IMR-90 (cell line): ENCODE data around the gene HS6ST3. TPM values are rescaled to one million over a fixed set of nuclear protein-coding genes. Genes with fewer than 3 reads are reported as not detected.

Experiments used
- ATAC-seq: fragments of 200-7000 bp; cut with Tn5 transposase; 2 replicates; pipeline ENCODE4 v1.9.1; 2020; ENCODE audit warnings: low read depth, mild to moderate bottlenecking, moderate library complexity
- BruUV-seq: library from RNA; stranded (reverse); fragments of 400-500 nt; replicated peaks from 2 replicates; lab custom pipeline; 2021; lab: Mats Ljungman, UMichigan
- CTCF ChIA-PET: fragments of 300-600 bp; formaldehyde crosslinking; extraction: SDS; loops from one replicate; lab custom pipeline; 2021; ENCODE audit warnings: antibody characterized with exemption; lab: Yijun Ruan, JAX
- POLR2A ChIA-PET: fragments of 300-600 bp; sonication (Branson Sonifier 250); formaldehyde crosslinking; loops from one replicate; lab custom pipeline; 2022; ENCODE audit warnings: antibody characterized with exemption; ENCODE audit not compliant: unreplicated experiment; lab: Charles Lee
- DNase-seq: peaks from one replicate; pipeline ENCODE4 v3.0.0; 2013
- H2AFZ ChIP-seq: replicated peaks from 2 replicates; pipeline ENCODE3; 2013; ENCODE audit warnings: low read length, mild to moderate bottlenecking; ENCODE audit not compliant: poor library complexity
- H2AK5ac ChIP-seq: 2 replicates; pipeline ENCODE4 v1.6.1; 2013; ENCODE audit warnings: low read depth, low read length, inconsistent platforms
- H2AK9ac ChIP-seq: replicated peaks from 2 replicates; pipeline ENCODE3; 2013; ENCODE audit warnings: mild to moderate bottlenecking, low read depth, low read length, moderate library complexity; ENCODE audit not compliant: poor library complexity
- H2BK120ac ChIP-seq: 2 replicates; pipeline ENCODE4 v1.6.1; 2013; ENCODE audit warnings: low read depth, low read length, inconsistent platforms
- H2BK15ac ChIP-seq: 3 replicates; pipeline ENCODE4 v1.6.1; 2013; ENCODE audit warnings: low read depth, low read length, inconsistent platforms
- H2BK20ac ChIP-seq: 2 replicates; pipeline ENCODE4 v1.6.1; 2013; ENCODE audit warnings: low read depth, mild to moderate bottlenecking, inconsistent platforms, low read length, moderate library complexity
- H2BK5ac ChIP-seq: 2 replicates; pipeline ENCODE4 v1.6.1; 2013; ENCODE audit warnings: mild to moderate bottlenecking, low read depth, low read length, inconsistent platforms; ENCODE audit not compliant: poor library complexity, severe bottlenecking
- H3K14ac ChIP-seq: replicated peaks from 2 replicates; pipeline ENCODE4 v1.6.1; 2013; ENCODE audit warnings: low read depth, low read length, inconsistent platforms
- H3K18ac ChIP-seq: 2 replicates; pipeline ENCODE4 v1.6.1; 2013; ENCODE audit warnings: low read depth, low read length, control low read depth
- H3K23ac ChIP-seq: 2 replicates; pipeline ENCODE4 v1.6.1; 2013; ENCODE audit warnings: low read depth, low read length, inconsistent platforms
- H3K27ac ChIP-seq: 2 replicates; pipeline ENCODE4 v1.5.1; 2013; ENCODE audit warnings: mild to moderate bottlenecking, control low read depth, low read length; ENCODE audit not compliant: insufficient read depth
- H3K27me3 ChIP-seq: 2 replicates; pipeline ENCODE4 v1.6.1; 2013; ENCODE audit warnings: low read length; ENCODE audit not compliant: control insufficient read depth, insufficient read depth
- H3K36me3 ChIP-seq: 2 replicates; pipeline ENCODE4 v1.6.1; 2013; ENCODE audit warnings: low read length, mixed read lengths; ENCODE audit not compliant: control insufficient read depth, insufficient read depth
- H3K4ac ChIP-seq: 2 replicates; pipeline ENCODE4 v1.6.1; 2013; ENCODE audit warnings: low read depth, low read length, inconsistent platforms
- H3K4me1 ChIP-seq: 2 replicates; pipeline ENCODE4 v1.6.1; 2013; ENCODE audit warnings: low read length, mixed read lengths; ENCODE audit not compliant: control insufficient read depth, insufficient read depth
- H3K4me2 ChIP-seq: 2 replicates; pipeline ENCODE4 v1.6.1; 2013; ENCODE audit warnings: low read depth, mild to moderate bottlenecking, control low read depth, low read length, moderate library complexity
- H3K4me3 ChIP-seq: 2 replicates; pipeline ENCODE4 v1.5.1; 2013; ENCODE audit warnings: low read depth, mild to moderate bottlenecking, control low read depth, low read length, moderate library complexity; ENCODE audit not compliant: insufficient read depth
- H3K56ac ChIP-seq: 2 replicates; pipeline ENCODE4 v1.6.1; 2013; ENCODE audit warnings: low read length, inconsistent platforms; ENCODE audit not compliant: insufficient read depth; ENCODE audit errors: extremely low read depth
- H3K79me1 ChIP-seq, 2 experiments: 2 replicates each; pipeline ENCODE4 v1.6.1; 2013; ENCODE audit warnings: low read length in 2 of 2, inconsistent platforms in 1 of 2, low read depth in 1 of 2
- H3K9ac ChIP-seq: 2 replicates; pipeline ENCODE4 v1.6.1; 2013; ENCODE audit warnings: low read depth, low read length, control low read depth
- H3K9me1 ChIP-seq: 2 replicates; pipeline ENCODE4 v1.6.1; 2013; ENCODE audit warnings: low read length, inconsistent platforms; ENCODE audit not compliant: insufficient read depth
- H3K9me3 ChIP-seq: 2 replicates; pipeline ENCODE4 v1.6.1; 2013; ENCODE audit warnings: low read length; ENCODE audit not compliant: control insufficient read depth, insufficient read depth
- H4K20me1 ChIP-seq: 2 replicates; pipeline ENCODE4 v1.6.1; 2013; ENCODE audit warnings: low read length, inconsistent platforms; ENCODE audit not compliant: insufficient read depth
- H4K5ac ChIP-seq: 2 replicates; pipeline ENCODE4 v1.6.1; 2013; ENCODE audit warnings: mild to moderate bottlenecking, low read depth, low read length, control low read depth
- H4K8ac ChIP-seq, 2 experiments: 2 replicates each; pipeline ENCODE4 v1.6.1; 2013; ENCODE audit warnings: low read depth in 2 of 2, low read length in 2 of 2, control low read depth in 1 of 2, inconsistent platforms in 1 of 2
- H4K91ac ChIP-seq: 2 replicates; pipeline ENCODE4 v1.6.1; 2013; ENCODE audit warnings: low read depth, low read length, inconsistent platforms; ENCODE audit not compliant: insufficient read depth
- BHLHE40 ChIP-seq: fragments of 150-350 bp; IDR thresholded peaks from 2 replicates; pipeline ENCODE4 v1.6.1; 2016; ENCODE audit warnings: mild to moderate bottlenecking, low read depth, low read length
- CEBPB ChIP-seq: IDR thresholded peaks from 2 replicates; pipeline ENCODE4 v1.6.1; 2012; ENCODE audit warnings: low read depth, low read length, improper control_type of control experiment
- CHD1 ChIP-seq: IDR thresholded peaks from 2 replicates; pipeline ENCODE4 v1.6.1; 2012; ENCODE audit warnings: low read depth, low read length, improper control_type of control experiment
- CTCF ChIP-seq: conservative IDR thresholded peaks from 2 replicates; pipeline ENCODE4 v1.5.1; 2012; ENCODE audit warnings: mild to moderate bottlenecking, low read depth, low read length, improper control_type of control experiment
- FOS ChIP-seq: fragments of 150-350 bp; IDR thresholded peaks from 2 replicates; pipeline ENCODE4 v1.6.1; 2016; ENCODE audit warnings: low read depth, low read length
- MAFK ChIP-seq: IDR thresholded peaks from 2 replicates; pipeline ENCODE4 v1.6.1; 2012; ENCODE audit warnings: low read depth, low read length, improper control_type of control experiment
- MAZ ChIP-seq: IDR thresholded peaks from 2 replicates; pipeline ENCODE4 v1.6.1; 2012; ENCODE audit warnings: low read depth, mild to moderate bottlenecking, low read length, improper control_type of control experiment, moderate library complexity, borderline replicate concordance
- MXI1 ChIP-seq: IDR thresholded peaks from 2 replicates; pipeline ENCODE4 v1.6.1; 2012; ENCODE audit warnings: low read depth, mild to moderate bottlenecking, low read length, moderate library complexity, borderline replicate concordance
- NFE2L2 ChIP-seq: fragments of 150-350 bp; IDR thresholded peaks from 2 replicates; pipeline ENCODE4 v1.6.1; 2016; ENCODE audit warnings: low read depth, mild to moderate bottlenecking, low read length
- POLR2A ChIP-seq: IDR thresholded peaks from 2 replicates; pipeline ENCODE4 v1.6.1; 2012; ENCODE audit warnings: mild to moderate bottlenecking, low read depth, low read length
- RAD21 ChIP-seq: IDR thresholded peaks from 2 replicates; pipeline ENCODE4 v1.6.1; 2012; ENCODE audit warnings: low read length, improper control_type of control experiment
- RCOR1 ChIP-seq: IDR thresholded peaks from 2 replicates; pipeline ENCODE4 v1.6.1; 2012; ENCODE audit warnings: mild to moderate bottlenecking, low read length, improper control_type of control experiment; ENCODE audit not compliant: insufficient replicate concordance
- RFX5 ChIP-seq: IDR thresholded peaks from 2 replicates; pipeline ENCODE4 v1.8.0; 2012; ENCODE audit warnings: low read depth, mild to moderate bottlenecking, low read length, moderate library complexity
- SMC3 ChIP-seq: fragments of 150-350 bp; IDR thresholded peaks from 2 replicates; pipeline ENCODE4 v1.6.1; 2016; ENCODE audit warnings: low read depth, mild to moderate bottlenecking, antibody characterized with exemption, low read length, moderate library complexity
- WGBS, 2 experiments: methylation state at CpG; one replicate each; pipeline versions ENCODE4 v1.1.5 to v1.1.7; 2013; ENCODE audit warnings: missing lambda C conversion rate in 2 of 2; ENCODE audit not compliant: insufficient read length in 1 of 2; ENCODE audit errors: extremely low coverage in 2 of 2; 5-methylcytosine and 5-hydroxymethylcytosine counted together
- dilution Hi-C: fragments of 300-500 bp; cut with HindIII; formaldehyde crosslinking; loops from one replicate; pipeline ENCODE4 v1.14.3; 2018; ENCODE audit warnings: low sequenced_read_pairs; ENCODE audit not compliant: unreplicated experiment
- in situ Hi-C: fragments of 300-500 bp; cut with MboI; formaldehyde crosslinking; loops from 3 replicates; pipeline ENCODE4 v1.14.3; 2019; ENCODE audit warnings: low sequenced_read_pairs, inconsistent platforms, mixed read lengths
- intact Hi-C: fragments of 100-400 bp; cut with micrococcal nuclease; formaldehyde crosslinking; loops from 2 replicates; pipeline ENCODE4 v1.10.0; 2022
- polyA plus RNA-seq, 3 experiments: library from polyadenylated mRNA; depleted of rRNA; stranded (reverse); fragments of >200 nt; gene quantifications; 2 replicates each; pipeline ENCODE4 v1.2.3, GENCODE V29; 2012; ENCODE audit warnings: low replicate concordance in 1 of 3
- total RNA-seq: library from RNA; depleted of rRNA; stranded (reverse); fragments of >200 nt; gene quantifications from 2 replicates; pipeline ENCODE4 v1.2.3, GENCODE V29; 2012
- TF ChIP-seq, protein P1 (sequence below): fragments of 150-350 bp; IDR thresholded peaks from 2 replicates; pipeline ENCODE4 v1.6.1; 2016; ENCODE audit warnings: low read depth, mild to moderate bottlenecking, low read length, moderate library complexity, borderline replicate concordance
- TF ChIP-seq, protein P2 (sequence below): fragments of 150-350 bp; IDR thresholded peaks from 2 replicates; pipeline ENCODE4 v1.6.1; 2017; ENCODE audit warnings: mild to moderate bottlenecking, antibody characterized with exemption, low read length, low read depth

HS6ST3 gene
- total and polyA plus RNA-seq, 2 of the 4 experiments (the other 2 are of a cell fraction): not detected

DNA sequence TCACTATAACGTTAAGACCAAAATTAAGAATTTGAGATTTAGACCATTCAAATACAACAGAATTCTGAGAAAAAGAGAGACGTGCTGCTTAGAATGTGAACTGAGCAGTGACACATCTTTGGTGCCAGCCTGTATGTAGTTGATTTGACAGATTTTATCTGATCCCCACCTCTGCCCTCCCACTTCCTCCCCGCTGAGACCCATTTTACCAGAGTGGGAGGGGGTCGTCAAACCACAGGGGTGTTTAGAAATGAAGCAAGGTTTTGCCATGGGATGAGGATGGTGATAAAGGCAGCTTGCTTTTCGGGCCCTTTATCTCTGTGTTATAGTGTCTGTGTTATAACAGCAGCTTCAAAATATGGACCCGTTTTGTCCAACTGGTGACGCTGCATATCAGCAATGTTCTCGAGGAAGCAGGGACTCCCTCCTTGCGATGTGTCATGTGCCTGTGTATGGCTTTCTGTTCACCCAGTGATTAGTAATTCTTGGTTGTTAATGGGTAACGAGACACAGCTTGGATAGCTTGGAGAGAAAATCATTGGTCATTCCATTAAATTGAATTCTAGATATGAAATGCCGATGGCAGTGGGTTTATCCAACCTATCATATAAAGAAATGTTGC is 125.0 kb downstream of the HS6ST3 start:
- 63% methylated on average over 4 of the region's 11 CpGs; no CpG with 5 or more reads in 1 of the 2 experiments for WGBS, 2 experiments
- Histone ChIP-seq H2BK5ac (no peak overlapping the region), H3K4ac (no peak overlapping the region), H3K9me3 (peaks cover 2% of the 10 kb centered on the region; the same call in 1 of the 2 replicates), H3K56ac (no peak overlapping the region), H2BK120ac (no peak overlapping the region), H3K27me3 (no peaks in the 10 kb centered on the region), H2AFZ (no peak overlapping the region), H3K14ac (no peak overlapping the region), H3K23ac (no peak overlapping the region), H2BK15ac (no peak overlapping the region), H3K27ac (no peak overlapping the region), H4K20me1 (no peaks in the 10 kb centered on the region), H3K9me1 (no peaks in the 10 kb centered on the region), H3K79me1 (no peaks in the 10 kb centered on the region), H4K5ac (no peak overlapping the region), H3K18ac (no peak overlapping the region), H3K4me1 (no peaks in the 10 kb centered on the region), H4K91ac (no peak overlapping the region), H3K36me3 (no peaks in the 10 kb centered on the region), H2AK5ac (no peak overlapping the region), H3K9ac (no peak overlapping the region), H4K8ac (no peak overlapping the region), H3K4me2 (no peak overlapping the region), H3K4me3 (no peak overlapping the region), H2AK9ac (no peak overlapping the region), H2BK20ac (no peak overlapping the region)
- intact Hi-C loops (no loop called here), in situ Hi-C loops (no loop called here), dilution Hi-C loops (no loop called here)
- DNase-seq (no peak), ATAC-seq (no peak)
- POLR2A ChIA-PET: no interaction called here
- no TSS peak for BruUV-seq
- CTCF ChIA-PET: no interaction called here
- no peak for TF ChIP-seq RCOR1
- TF ChIP-seq, protein P1, sequence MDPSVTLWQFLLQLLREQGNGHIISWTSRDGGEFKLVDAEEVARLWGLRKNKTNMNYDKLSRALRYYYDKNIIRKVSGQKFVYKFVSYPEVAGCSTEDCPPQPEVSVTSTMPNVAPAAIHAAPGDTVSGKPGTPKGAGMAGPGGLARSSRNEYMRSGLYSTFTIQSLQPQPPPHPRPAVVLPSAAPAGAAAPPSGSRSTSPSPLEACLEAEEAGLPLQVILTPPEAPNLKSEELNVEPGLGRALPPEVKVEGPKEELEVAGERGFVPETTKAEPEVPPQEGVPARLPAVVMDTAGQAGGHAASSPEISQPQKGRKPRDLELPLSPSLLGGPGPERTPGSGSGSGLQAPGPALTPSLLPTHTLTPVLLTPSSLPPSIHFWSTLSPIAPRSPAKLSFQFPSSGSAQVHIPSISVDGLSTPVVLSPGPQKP: no peak
- no peak for TF ChIP-seq FOS
- no peak for TF ChIP-seq MAFK
- TF ChIP-seq, protein P2, sequence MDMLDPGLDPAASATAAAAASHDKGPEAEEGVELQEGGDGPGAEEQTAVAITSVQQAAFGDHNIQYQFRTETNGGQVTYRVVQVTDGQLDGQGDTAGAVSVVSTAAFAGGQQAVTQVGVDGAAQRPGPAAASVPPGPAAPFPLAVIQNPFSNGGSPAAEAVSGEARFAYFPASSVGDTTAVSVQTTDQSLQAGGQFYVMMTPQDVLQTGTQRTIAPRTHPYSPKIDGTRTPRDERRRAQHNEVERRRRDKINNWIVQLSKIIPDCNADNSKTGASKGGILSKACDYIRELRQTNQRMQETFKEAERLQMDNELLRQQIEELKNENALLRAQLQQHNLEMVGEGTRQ: no peak
- TF ChIP-seq CTCF: no peak
- TF ChIP-seq RFX5: no peak
- TF ChIP-seq CEBPB: no peak
- no peak for TF ChIP-seq POLR2A
- no peak for TF ChIP-seq BHLHE40
- no peak for TF ChIP-seq CHD1
- TF ChIP-seq MAZ: no peak
- no peak for TF ChIP-seq MXI1
- TF ChIP-seq NFE2L2: no peak
- no peak for TF ChIP-seq RAD21
- no peak for TF ChIP-seq SMC3
